Measurements from ENCODE around the gene SEMG1. TPM values are rescaled to one million over a fixed set of nuclear protein-coding genes. Genes with fewer than 3 reads are reported as not detected.

Gene SEMG1
- total RNA-seq, 1 experiment from 2014 or later = 2.0 TPM

DNA sequence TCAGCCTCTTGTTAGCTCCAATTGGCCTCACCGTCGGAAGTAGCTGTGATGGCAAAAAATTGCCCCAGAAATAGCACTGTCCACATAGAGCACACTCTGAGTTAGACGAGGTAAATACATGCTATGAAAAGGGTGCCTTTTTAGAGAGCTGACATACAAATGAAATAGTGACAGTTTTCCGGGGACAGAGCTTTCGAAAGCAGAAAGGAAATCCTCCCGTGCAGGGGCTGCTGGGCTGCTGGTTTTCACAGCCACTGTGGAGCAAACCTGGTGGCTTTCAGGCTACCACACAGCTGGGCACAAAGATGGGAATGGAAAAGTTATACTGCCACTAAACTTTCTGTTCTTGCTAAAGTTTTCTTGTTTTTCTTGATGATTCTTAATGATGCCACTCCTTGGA lies 39.3 kb downstream of the SEMG1 start:
- Histone ChIP-seq H2BK15ac (ENCODE audit: low read depth, low read length) (no peak overlapping the region), H3K18ac (ENCODE audit: insufficient read length, low read depth, low read length) (no peak overlapping the region), H2BK20ac (ENCODE audit: low read depth, low read length, poor library complexity, severe bottlenecking) (no peak overlapping the region)

More for the DNA sequence above, 39.3 kb downstream of the SEMG1 start:
- Histone ChIP-seq H3K27me3 (ENCODE audit: insufficient read depth, low read length) (no peaks in the 10 kb centered on the region), H2BK120ac (ENCODE audit: low read depth, low read length, poor library complexity, severe bottlenecking) (no peak overlapping the region), H3K23me2 (ENCODE audit: insufficient read length, low read depth, low read length, poor library complexity, severe bottlenecking) (no peaks in the 10 kb centered on the region), H2AK5ac (ENCODE audit: insufficient read length, low read length) (no peak overlapping the region), H3K23ac (ENCODE audit: insufficient read length, low read depth, low read length) (no peak overlapping the region), H3K4me1 (ENCODE audit: insufficient read depth, low read length) (no peaks in the 10 kb centered on the region), H3K79me2 (ENCODE audit: insufficient read depth, low read length) (no peaks in the 10 kb centered on the region), H3T11ph (ENCODE audit: low read length) (no peak overlapping the region), H2BK5ac (ENCODE audit: insufficient read length, low read length) (no peak overlapping the region), H3K9ac (ENCODE audit: extremely low read depth, insufficient read length, low read length) (no peak overlapping the region), H3K27ac (ENCODE audit: insufficient read length, low read depth, low read length) (no peak overlapping the region), H4K5ac (ENCODE audit: insufficient read length, low read depth, low read length) (no peak overlapping the region), H3K56ac (ENCODE audit: insufficient read length, low read depth, low read length) (no peak overlapping the region), H3K14ac (ENCODE audit: insufficient read depth, low read length) (no peak overlapping the region), H4K8ac (replicated peaks; ENCODE audit: insufficient read length, low read depth, low read length) (no peak overlapping the region), H4K91ac (ENCODE audit: insufficient read length, low read depth, low read length) (no peak overlapping the region), H3K9me3 (ENCODE audit: control insufficient read depth, low read depth, low read length) (no peaks in the 10 kb centered on the region), H2BK12ac (ENCODE audit: insufficient read length, low read depth, low read length) (no peak overlapping the region), H4K20me1 (ENCODE audit: control insufficient read depth, insufficient read depth, insufficient read length) (no peaks in the 10 kb centered on the region), H2AFZ (ENCODE audit: low read length) (no peak overlapping the region), H3K4ac (ENCODE audit: low read depth, low read length) (no peak overlapping the region), H3K79me1 (ENCODE audit: insufficient read depth, low read depth, low read length, poor library complexity, severe bottlenecking) (no peaks in the 10 kb centered on the region), H3K4me2 (ENCODE audit: insufficient read depth, insufficient read length, low read length) (no peak overlapping the region)
- no peaks in the 10 kb centered on the region for H3K36me3 Mint-ChIP-seq (ENCODE audit: insufficient read depth in 1 of 3, low read depth in 3 of 3)
- no peaks in the 10 kb centered on the region for H3K9me3 Mint-ChIP-seq
- WGBS (ENCODE audit: extremely low coverage, insufficient read length, low lambda C conversion rate) = no CpG with 5 or more reads among the region's 6 CpGs
- TF ChIP-seq, protein P1, sequence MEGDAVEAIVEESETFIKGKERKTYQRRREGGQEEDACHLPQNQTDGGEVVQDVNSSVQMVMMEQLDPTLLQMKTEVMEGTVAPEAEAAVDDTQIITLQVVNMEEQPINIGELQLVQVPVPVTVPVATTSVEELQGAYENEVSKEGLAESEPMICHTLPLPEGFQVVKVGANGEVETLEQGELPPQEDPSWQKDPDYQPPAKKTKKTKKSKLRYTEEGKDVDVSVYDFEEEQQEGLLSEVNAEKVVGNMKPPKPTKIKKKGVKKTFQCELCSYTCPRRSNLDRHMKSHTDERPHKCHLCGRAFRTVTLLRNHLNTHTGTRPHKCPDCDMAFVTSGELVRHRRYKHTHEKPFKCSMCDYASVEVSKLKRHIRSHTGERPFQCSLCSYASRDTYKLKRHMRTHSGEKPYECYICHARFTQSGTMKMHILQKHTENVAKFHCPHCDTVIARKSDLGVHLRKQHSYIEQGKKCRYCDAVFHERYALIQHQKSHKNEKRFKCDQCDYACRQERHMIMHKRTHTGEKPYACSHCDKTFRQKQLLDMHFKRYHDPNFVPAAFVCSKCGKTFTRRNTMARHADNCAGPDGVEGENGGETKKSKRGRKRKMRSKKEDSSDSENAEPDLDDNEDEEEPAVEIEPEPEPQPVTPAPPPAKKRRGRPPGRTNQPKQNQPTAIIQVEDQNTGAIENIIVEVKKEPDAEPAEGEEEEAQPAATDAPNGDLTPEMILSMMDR (conservative IDR thresholded peaks at IDR 0.05) = no peak
- no peak overlapping the region for H3K27ac Mint-ChIP-seq
- no peak overlapping the region for H3K4me3 Mint-ChIP-seq
- no peaks in the 10 kb centered on the region for H3K4me1 Mint-ChIP-seq
- no peak for DNase-seq
- peaks cover 55% of the 10 kb centered on the region for H3K27me3 Mint-ChIP-seq (ENCODE audit: low read depth)

Measured in H9 (cell line).